ENCODE data around the gene CDKN2B-AS1.
"Not testable (repeated sequence)": the region's sequence is repeated elsewhere in the genome, so short reads cannot be mapped to it uniquely, and the experiment has no call there.

Gene CDKN2B-AS1

DNA sequence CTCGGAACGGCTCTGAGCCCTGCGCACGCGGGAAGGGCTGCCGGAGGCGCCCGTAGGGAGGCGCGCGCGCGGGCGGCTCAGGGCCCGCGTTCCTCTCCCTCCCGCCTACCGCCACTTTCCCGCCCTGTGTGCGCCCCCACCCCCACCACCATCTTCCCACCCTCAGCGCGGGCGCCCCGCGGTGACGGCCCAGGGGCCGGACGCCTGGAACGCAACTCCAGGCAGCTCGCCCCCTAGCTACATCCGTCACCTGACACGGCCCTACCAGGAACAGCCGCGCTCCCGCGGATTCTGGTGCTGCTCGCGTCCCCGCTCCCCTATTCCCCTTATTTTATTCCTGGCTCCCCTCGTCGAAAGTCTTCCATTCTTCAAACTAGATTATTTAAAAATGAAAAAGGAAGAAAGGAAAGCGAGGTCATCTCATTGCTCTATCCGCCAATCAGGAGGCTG is at the start of gene CDKN2B-AS1:
Gene CDKN2B-AS1 (plus strand): TSS at position 236 of the 450 bp plus-strand sequence.
- no peak for DNase-seq (ENCODE audit: low read depth)

DNA sequence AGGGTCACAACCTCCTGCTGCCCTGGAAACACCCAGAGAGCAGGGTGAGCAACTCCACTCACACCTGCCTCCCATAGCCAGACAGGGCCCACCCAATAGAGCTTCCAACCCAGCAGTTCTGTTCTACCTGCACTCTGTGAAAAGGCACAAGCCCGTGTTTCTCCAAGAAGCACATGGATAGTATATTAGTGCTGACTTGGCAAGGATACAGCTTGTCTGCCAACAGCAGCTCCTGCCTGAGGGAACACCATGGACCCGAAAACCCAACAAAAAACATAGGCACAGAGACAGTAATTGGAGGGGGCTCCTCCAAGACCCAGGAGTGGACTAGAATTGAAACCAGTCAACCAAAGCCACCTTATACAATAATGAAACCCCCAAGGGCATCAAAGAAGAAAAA is 49.0 kb upstream of the CDKN2B-AS1 start:
- DNase-seq (ENCODE audit: low read depth) = no peak

DNA sequence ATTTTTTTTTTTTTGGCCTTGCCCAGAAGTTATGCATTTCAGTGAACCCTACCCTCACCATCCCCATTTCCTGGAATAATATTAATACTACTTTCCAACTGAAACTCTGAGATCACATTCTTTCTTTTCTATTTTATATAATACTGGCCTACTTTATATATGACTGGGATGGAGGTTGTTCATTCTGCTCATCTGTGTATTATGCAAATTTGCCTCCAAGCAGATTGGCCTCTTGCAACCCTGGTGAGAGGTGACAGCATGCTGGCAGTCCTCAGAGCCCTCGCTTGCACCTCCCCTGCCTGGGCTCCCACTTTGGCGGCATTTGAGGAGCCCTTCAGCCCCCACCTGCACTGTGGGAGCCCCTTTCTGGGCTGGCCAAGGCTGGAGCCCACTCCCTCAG is 35.8 kb upstream of the CDKN2B-AS1 start:
- DNase-seq (ENCODE audit: low read depth) = no peak

DNA sequence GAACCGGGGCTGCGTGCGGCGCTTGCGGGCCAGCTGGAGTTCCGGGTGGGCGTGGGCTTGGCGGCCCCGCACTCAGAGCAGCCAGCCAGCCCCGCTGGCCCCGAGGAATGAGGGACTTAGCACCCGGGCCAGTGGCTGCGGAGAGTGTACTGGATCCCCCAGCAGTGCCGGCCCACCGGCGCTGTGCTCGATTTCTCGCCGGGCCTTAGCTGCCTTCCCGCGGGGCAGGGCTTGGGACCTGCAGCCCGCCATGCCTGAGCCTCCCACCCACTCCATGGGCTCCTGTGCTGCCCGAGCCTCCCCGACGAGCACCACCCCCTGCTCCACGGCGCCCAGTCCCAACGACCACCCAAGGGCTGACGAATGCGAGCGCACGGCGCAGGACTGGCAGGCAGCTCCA is 35.3 kb upstream of the CDKN2B-AS1 start:
- DNase-seq (ENCODE audit: low read depth) = not testable (repeated sequence)

DNA sequence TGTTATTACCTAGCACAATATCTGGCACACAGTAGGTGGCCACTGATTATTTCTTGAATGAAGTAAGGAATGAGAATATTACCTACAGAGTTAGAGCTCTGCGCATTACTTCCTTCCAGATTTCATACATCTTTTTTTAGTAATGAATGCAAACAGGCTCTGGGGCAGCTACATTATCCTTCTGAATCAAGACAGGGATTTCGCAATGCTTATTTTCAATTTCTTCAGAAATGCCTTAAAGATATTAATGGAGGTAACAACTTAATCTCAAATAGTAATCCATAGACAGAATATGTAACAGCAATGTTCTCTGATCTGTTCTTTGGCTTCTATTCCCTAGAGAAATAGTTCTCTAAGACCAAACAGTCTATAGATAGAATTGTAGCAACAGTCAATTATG is 33.0 kb upstream of the CDKN2B-AS1 start:
- DNase-seq (ENCODE audit: low read depth) = no peak

DNA sequence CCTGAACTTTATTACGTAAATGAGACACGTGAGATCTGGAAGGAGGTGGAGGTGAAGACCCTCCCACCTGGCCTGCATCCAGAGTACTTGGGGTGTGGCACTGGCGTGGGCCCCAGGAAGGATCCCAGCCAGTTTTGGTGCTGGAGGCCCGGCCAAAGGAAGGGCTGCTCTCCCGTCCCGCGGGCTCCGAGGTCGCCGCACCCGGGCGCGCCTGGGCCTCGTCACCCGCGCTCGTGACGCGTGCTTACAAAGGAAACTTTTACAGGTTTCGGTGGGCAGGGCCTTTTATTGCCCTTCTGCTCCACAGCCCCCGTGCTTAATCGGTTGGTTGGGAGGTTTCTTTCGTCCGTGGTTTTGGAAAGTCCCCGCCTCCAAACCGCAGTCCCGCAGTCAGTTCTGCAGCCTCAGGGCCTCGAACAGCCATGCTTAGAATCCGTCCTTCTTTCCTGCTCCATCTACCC is 29.6 kb upstream of the CDKN2B-AS1 start:
- no peak for DNase-seq (ENCODE audit: low read depth)

DNA sequence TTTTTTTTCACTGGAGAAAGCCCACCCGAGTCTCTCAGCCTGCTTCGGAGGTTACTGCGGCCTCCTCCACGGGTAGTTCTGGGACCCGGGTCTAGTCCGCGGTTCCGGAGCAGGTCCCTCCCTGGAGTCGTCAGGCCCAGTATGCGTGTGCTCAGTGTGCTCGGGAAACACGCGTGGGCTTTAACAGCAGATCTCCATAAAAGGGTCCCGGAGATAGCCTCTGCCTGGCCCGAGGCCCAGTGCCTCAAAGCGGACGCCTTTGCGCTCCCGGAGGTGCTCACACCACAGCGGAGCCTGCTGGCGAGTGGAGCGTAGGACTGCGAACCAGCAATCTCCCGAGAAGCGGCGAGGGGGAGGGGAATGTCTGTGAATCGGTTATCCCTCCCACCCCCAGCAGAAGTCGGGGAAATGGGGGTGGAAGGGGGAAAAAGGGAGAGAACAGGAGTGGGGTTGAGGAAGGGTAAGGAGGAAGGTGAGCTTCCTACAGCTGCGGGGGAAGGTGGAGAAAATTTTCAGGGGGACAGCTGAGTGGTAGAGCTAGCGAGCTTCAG is 29.1 kb upstream of the CDKN2B-AS1 start:
- no peak for DNase-seq (ENCODE audit: low read depth)

DNA sequence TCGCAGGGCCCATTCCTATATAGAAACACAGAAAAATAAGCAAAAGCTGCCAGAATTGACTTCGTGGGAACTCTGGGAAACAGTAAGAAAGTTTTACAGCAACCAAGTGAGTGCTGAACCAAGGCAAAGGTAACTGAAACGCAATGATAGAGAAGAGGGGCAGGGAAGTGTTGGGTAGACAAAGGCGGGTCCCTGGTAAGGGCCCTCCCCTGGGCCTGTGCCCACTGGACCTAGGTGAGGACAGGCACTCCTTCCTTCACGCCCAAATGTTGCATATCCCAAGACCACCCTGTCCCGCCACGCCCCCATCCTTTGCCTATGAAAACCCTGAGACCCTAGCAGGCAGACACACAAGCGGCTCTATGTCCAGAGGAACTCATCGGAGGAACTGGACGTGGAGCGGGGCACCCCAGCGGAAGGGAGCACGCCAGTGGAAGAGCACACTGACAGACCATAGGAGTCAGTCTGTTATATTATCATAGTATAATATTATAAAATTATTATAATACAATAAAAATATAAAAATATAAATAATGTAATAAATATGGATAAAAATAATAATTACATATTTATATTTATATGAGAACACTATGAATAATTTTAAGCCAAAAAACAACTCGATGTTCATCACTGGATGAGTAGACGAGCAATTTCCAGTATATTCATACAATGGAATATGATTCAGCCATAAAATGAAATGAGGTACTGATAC is 28.3 kb upstream of the CDKN2B-AS1 start:
- no peak for DNase-seq (ENCODE audit: low read depth)

DNA sequence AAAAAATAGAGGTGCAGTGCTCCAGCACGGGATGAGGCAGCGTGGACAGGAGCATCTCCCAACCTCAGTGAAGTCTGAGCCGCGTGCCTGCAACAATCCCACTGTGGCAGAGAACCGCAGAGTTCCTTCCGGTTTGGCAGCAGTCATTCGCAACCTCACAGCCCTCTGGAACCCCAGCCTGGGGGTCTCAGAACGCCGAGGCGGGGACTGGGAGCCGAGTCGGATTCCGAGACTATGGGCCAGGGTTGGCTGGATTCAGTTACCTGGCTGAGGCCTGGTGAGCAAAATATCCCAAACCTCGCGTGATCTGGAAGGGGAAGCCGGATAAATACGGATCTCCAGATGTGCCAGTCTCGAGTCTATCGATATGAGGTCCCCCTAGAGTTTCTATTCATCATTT is 27.4 kb upstream of the CDKN2B-AS1 start:
- DNase-seq (ENCODE audit: low read depth) = no peak

DNA sequence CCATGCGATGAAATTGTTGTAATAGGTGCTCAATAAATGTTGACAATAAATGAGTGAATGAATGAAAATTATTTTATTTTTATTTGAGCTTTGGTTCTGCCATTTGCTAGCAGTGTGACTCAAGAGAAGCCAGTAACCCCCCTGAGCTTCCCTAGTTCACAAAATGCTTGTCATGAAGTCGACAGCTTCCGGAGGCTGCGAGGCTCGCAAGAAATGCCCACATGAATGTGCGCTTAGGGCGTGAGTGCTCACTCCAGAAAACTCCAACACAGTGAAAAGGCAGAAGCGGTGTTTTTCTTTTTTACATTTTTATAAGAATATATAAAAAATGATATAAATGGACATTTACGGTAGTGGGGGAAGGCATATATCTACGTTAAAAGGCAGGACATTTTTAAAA is 26.9 kb upstream of the CDKN2B-AS1 start:
- DNase-seq (ENCODE audit: low read depth) = no peak

DNA sequence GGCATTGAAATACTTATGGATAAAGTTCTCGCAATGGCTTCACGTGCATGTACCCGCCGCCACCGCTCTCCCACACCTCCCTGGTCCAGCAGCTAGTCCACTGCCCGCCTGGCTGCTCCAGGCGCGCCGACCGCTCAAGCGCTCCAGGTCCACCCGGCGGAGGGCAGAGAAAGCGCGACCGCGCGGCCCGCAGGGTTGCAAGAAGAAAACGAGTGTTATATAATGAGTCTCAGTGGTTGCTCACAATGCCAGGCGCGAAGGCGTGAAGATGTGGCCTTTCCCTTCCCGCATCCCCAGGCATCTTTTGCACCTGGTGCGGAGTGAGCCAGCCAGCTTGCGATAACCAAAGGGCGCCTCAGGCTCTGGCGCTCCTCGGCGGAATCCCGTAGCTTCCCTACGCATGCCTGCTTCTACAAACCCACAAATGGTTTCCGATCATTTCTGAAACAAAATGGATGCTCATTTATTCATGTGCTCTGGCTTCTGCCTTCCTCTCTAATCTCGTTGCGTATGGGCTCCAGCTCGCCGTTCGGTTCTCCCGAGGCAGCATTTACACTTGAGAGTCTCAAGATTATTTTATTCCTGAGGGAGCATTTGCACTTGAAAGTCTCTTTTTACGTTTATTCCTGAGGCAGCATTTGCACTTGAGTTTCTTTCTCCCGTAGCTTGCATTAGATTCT is 26.1 kb upstream of the CDKN2B-AS1 start:
- no peak for DNase-seq (ENCODE audit: low read depth)

DNA sequence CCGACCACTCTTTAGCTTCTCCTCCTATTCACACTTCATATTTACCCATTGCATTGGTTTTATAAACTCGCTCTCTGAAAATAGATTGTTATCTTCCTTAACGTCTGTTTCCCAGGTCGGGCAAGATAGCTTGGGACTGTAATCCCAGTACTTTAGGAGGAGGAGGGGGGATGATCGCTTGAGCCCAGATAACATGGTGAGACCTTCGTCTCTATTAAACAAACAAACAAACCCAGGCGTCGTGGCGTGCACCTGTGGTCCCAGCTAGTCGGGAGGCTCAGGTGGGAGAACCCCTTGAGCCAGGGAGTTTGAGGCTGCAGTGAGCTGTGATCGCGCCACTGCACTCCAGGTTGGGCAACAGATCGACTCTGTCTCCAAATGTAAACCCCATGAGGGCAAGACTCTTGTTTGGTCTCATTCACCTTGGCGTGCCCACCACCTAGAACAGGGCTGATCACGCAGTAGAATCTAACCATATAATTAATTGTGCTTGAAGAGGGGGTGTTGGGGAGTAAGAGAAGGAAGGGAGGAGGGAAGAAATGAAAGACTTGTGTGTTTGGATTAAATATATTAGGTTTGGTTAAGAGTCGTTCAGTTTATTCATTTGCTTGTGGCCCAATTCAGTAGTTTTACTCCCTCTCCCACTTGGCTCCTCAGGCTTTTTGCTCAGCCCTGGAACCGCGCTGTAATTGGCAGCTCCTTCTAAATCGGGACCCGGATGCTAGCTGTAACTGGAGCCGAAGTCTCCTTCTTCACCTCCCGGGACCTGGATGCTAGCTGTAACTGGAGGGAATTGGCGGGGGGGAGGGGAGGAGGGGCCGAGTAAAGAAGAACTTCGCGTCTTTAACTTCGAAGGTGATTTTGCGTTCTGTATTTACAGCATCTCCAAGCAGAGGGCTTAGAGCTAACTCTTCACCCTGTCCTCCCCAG is 25.3 kb upstream of the CDKN2B-AS1 start:
- DNase-seq (ENCODE audit: low read depth) = no peak

DNA sequence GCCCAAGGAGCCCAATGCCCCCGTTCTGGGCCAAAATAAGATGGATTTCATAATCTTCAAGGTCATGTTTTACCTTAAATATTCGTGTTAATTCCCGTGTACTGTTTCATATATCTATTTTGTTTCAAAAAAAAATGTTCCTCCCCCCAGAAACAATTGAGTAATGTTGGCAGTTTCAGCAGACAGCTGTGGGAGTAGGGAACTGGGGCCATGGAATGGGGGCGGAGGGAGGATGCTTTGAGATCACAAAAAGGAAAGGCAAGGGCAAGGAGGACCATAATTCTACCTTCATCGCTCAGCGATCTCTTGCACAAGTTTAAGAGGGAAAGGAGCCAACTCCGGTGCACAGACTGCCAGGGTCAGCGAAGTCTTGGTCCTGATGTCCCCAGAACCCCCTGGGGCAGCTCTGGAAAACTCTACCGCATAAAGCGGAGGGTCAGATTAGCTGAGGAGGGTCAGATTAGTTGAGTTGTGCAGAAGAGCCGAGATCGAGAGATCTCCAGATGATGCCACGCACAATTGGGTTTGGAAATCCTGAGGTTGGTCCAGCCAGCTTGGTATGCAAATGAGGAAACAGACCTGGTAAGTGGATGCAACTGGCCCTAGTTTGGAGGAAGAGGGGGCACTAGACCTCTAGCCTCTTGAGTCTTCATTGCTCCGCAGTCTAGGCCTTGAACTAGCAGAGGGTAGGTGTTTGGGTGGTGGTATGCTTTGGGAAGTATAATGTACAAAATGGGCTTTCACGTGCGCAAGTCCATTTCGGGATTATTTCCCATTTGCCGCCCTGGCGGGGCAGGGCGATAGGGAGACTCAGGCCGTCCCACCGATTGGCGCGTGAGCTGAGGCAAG is 24.4 kb upstream of the CDKN2B-AS1 start:
- DNase-seq (ENCODE audit: low read depth) = no peak

DNA sequence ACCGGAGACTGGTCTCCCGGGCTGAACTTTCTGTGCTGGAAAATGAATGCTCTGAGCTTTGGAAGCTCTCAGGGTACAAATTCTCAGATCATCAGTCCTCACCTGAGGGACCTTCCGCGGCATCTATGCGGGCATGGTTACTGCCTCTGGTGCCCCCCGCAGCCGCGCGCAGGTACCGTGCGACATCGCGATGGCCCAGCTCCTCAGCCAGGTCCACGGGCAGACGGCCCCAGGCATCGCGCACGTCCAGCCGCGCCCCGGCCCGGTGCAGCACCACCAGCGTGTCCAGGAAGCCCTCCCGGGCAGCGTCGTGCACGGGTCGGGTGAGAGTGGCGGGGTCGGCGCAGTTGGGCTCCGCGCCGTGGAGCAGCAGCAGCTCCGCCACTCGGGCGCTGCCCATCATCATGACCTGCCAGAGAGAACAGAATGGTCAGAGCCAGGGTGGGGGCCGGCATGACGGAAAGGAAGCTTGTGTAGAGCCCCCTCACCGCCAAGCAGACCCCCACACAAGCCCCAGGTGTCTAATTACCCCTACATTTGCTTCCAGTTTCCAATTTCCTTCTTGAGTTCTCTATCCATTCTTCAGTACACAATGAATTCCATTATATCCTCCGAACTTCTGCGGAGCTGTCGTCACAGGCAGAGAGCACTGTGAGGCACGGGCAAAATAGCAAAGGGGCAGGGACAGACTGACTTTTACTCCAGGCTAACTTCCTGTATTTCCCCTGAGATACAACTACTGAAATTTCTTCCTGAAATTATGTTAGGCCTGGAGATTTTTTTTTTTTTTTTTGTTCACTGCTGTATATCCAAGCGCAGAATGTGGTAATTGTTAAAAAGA is 23.6 kb upstream of the CDKN2B-AS1 start:
- DNase-seq (ENCODE audit: low read depth) = no peak

DNA sequence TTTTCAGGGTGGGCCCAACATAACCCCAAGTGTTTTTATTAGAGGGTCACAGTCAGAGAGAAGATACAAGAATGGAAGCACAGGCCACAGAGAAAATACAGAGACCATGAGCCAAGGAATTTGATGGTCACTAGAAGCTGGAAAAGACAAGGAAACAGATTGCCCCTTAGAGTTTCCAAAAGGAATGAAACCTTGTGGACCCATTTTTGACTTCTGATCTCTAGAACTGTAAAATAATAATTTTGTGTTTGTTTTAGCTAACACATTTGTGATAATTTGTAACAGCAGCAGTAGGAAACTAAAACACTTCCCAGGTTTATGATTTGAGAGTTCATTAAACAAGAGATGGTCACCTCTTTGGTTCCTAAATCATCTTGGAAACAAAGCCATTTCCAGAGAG is 22.2 kb upstream of the CDKN2B-AS1 start:
- no peak for DNase-seq (ENCODE audit: low read depth)

DNA sequence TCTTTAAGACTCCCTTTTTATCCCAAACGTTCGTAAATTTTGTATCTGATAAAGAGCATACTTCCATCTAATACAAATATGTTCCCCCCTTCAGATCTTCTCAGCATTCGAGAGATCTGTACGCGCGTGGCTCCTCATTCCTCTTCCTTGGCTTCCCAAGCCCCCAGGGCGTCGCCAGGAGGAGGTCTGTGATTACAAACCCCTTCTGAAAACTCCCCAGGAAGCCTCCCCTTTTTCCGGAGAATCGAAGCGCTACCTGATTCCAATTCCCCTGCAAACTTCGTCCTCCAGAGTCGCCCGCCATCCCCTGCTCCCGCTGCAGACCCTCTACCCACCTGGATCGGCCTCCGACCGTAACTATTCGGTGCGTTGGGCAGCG is 20.3 kb upstream of the CDKN2B-AS1 start:
- DNase-seq (ENCODE audit: low read depth) = no peak

DNA sequence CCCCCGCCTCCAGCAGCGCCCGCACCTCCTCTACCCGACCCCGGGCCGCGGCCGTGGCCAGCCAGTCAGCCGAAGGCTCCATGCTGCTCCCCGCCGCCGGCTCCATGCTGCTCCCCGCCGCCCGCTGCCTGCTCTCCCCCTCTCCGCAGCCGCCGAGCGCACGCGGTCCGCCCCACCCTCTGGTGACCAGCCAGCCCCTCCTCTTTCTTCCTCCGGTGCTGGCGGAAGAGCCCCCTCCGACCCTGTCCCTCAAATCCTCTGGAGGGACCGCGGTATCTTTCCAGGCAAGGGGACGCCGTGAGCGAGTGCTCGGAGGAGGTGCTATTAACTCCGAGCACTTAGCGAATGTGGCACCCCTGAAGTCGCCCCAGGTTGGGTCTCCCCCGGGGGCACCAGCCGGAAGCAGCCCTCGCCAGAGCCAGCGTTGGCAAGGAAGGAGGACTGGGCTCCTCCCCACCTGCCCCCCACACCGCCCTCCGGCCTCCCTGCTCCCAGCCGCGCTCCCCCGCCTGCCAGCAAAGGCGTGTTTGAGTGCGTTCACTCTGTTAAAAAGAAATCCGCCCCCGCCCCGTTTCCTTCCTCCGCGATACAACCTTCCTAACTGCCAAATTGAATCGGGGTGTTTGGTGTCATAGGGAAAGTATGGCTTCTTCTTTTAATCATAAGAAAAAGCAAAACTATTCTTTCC is 19.7 kb upstream of the CDKN2B-AS1 start:
- no peak for DNase-seq (ENCODE audit: low read depth)

DNA sequence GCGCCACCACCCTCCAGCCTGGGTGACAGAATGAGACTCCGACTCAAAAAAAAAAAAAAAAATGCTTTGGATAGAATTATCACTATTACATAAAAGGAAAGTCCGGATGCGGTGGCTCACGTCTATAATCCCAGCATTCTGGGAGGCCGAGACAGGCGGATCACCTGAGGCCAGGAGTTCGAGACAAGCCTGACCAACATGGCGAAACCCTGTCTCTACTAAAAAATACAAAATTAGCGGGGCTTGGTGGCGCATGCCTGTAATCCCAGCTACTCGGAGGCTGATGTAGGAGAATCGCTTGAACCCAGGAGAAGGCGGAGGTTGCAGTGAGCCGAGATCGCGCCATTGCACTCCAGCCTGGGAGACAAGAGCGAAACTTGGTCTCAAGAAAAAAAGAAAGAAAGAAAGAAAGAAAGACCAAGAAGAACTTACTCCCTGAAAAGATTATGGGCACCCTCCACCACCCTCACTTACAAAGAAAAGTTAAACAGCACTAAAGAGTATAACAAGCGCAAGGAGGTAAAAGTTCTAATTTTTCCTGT is 18.2 kb upstream of the CDKN2B-AS1 start:
- DNase-seq (ENCODE audit: low read depth) = no peak

DNA sequence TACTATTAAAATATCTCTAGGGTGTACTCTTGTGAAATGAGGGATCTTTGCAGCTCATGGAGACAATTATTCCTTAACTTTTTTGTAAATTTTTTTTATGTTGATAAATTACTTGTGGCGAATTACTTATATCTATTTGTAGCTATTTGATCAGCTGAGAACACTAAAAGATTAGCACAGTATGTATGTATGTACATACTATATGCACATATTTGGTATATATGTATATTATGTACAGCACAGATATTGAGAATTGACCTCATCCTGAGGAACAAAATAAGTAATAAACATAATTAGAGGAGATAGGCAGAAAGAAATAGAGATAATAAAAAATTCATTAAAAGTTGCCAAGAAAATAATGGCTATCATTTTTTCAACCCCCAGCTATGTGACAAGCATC is 12.2 kb upstream of the CDKN2B-AS1 start:
- DNase-seq (ENCODE audit: low read depth) = no peak
